ENCODE data around the gene SAMD9L. TPM values are rescaled to one million over a fixed set of nuclear protein-coding genes. Genes with fewer than 3 reads are reported as not detected.

SAMD9L gene
- total RNA-seq, 1 experiment from 2014 or later: not detected

- H3K14ac ChIP-seq (ENCODE audit: insufficient read depth, low read length): no peak overlapping the region
- H4K20me1 ChIP-seq (ENCODE audit: control insufficient read depth, insufficient read depth, insufficient read length): no peaks in the 10 kb centered on the region
- no peak overlapping the region for H3K4ac ChIP-seq (ENCODE audit: low read depth, low read length)
- WGBS (ENCODE audit: extremely low coverage, insufficient read length, low lambda C conversion rate): no CpG with 5 or more reads among the region's 12 CpGs
- H3K9me3 ChIP-seq (ENCODE audit: control insufficient read depth, low read depth, low read length): no peaks in the 10 kb centered on the region
- no peak overlapping the region for H2BK120ac ChIP-seq (ENCODE audit: low read depth, low read length, poor library complexity, severe bottlenecking)
- TF ChIP-seq, protein P1, sequence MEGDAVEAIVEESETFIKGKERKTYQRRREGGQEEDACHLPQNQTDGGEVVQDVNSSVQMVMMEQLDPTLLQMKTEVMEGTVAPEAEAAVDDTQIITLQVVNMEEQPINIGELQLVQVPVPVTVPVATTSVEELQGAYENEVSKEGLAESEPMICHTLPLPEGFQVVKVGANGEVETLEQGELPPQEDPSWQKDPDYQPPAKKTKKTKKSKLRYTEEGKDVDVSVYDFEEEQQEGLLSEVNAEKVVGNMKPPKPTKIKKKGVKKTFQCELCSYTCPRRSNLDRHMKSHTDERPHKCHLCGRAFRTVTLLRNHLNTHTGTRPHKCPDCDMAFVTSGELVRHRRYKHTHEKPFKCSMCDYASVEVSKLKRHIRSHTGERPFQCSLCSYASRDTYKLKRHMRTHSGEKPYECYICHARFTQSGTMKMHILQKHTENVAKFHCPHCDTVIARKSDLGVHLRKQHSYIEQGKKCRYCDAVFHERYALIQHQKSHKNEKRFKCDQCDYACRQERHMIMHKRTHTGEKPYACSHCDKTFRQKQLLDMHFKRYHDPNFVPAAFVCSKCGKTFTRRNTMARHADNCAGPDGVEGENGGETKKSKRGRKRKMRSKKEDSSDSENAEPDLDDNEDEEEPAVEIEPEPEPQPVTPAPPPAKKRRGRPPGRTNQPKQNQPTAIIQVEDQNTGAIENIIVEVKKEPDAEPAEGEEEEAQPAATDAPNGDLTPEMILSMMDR (conservative IDR thresholded peaks at IDR 0.05): no peak
- H3K27ac ChIP-seq (ENCODE audit: insufficient read length, low read depth, low read length): no peak overlapping the region
- no peaks in the 10 kb centered on the region for H3K79me1 ChIP-seq (ENCODE audit: insufficient read depth, low read depth, low read length, poor library complexity, severe bottlenecking)
- no peak overlapping the region for H3K9ac ChIP-seq (ENCODE audit: extremely low read depth, insufficient read length, low read length)
- no peak overlapping the region for H2BK5ac ChIP-seq (ENCODE audit: insufficient read length, low read length)
- H3K79me2 ChIP-seq (ENCODE audit: insufficient read depth, low read length): no peaks in the 10 kb centered on the region
- Mint-ChIP-seq H3K27ac (peak overlapping the region in 1 of 3 experiments; percentile 16; a peak in 2 of 7 replicates), H3K27me3 (ENCODE audit: low read depth) (peaks cover 6% of the 10 kb centered on the region), H3K4me1 (no peaks in the 10 kb centered on the region; a peak in 1 of 4 replicates), H3K4me3 (no peak overlapping the region), H3K36me3 (ENCODE audit: insufficient read depth in 1 of 3, low read depth in 3 of 3) (no peaks in the 10 kb centered on the region), H3K9me3 (peaks cover 17 to 29% of the 10 kb centered on the region in 2 experiments; a peak in 4 of 5 replicates)
- no peak overlapping the region for H3K23ac ChIP-seq (ENCODE audit: insufficient read length, low read depth, low read length)
- no peak overlapping the region for H3K4me2 ChIP-seq (ENCODE audit: insufficient read depth, insufficient read length, low read length)
- H4K91ac ChIP-seq (ENCODE audit: insufficient read length, low read depth, low read length): no peak overlapping the region
- H2BK12ac ChIP-seq (ENCODE audit: insufficient read length, low read depth, low read length): no peak overlapping the region
- no peak overlapping the region for H2BK20ac ChIP-seq (ENCODE audit: low read depth, low read length, poor library complexity, severe bottlenecking)
- no peak overlapping the region for H3K18ac ChIP-seq (ENCODE audit: insufficient read length, low read depth, low read length)
- no peak overlapping the region for H4K8ac ChIP-seq (replicated peaks; ENCODE audit: insufficient read length, low read depth, low read length)
- DNase-seq: no peak
- H3K56ac ChIP-seq (ENCODE audit: insufficient read length, low read depth, low read length): no peak overlapping the region
- no peaks in the 10 kb centered on the region for H3K4me1 ChIP-seq (ENCODE audit: insufficient read depth, low read length)
- no peak overlapping the region for H4K5ac ChIP-seq (ENCODE audit: insufficient read length, low read depth, low read length)
- no peak overlapping the region for H3T11ph ChIP-seq (ENCODE audit: low read length)
- H2AFZ ChIP-seq (ENCODE audit: low read length): no peak overlapping the region
- no peaks in the 10 kb centered on the region for H3K27me3 ChIP-seq (ENCODE audit: insufficient read depth, low read length)
- no peaks in the 10 kb centered on the region for H3K23me2 ChIP-seq (ENCODE audit: insufficient read length, low read depth, low read length, poor library complexity, severe bottlenecking)
- H2AK5ac ChIP-seq (ENCODE audit: insufficient read length, low read length): no peak overlapping the region
- no peak overlapping the region for H2BK15ac ChIP-seq (ENCODE audit: low read depth, low read length)
Measured at GRCh38 chr7:93120592-93121549, 27.3 kb downstream of the SAMD9L start.
